H9 (cell line): ENCODE measurements around the gene GTF2E1. TPM values are rescaled to one million over a fixed set of nuclear protein-coding genes. Genes with fewer than 3 reads are reported as not detected.

ENCODE experiments used
- DNase-seq: peaks from one replicate; pipeline ENCODE4 v3.0.0-alpha.2; 2017
- H2AFZ ChIP-seq: one replicate; pipeline ENCODE4 v1.6.1; 2013; ENCODE audit warnings: mild to moderate bottlenecking, low read length, control low read depth, moderate library complexity
- H2AK5ac ChIP-seq: 2 replicates; pipeline ENCODE4 v1.6.1; 2013; ENCODE audit warnings: low read length, control low read depth, mixed read lengths; ENCODE audit not compliant: insufficient read length
- H2BK120ac ChIP-seq: one replicate; pipeline ENCODE4 v1.6.1; 2013; ENCODE audit warnings: low read depth, mild to moderate bottlenecking, low read length, control low read depth, inconsistent platforms; ENCODE audit not compliant: poor library complexity, severe bottlenecking
- H2BK12ac ChIP-seq: 2 replicates; pipeline ENCODE4 v1.6.1; 2013; ENCODE audit warnings: low read length, control low read depth, mixed read lengths, low read depth; ENCODE audit not compliant: insufficient read length
- H2BK15ac ChIP-seq: 2 replicates; pipeline ENCODE4 v1.6.1; 2013; ENCODE audit warnings: low read depth, low read length, control low read depth
- H2BK20ac ChIP-seq: one replicate; pipeline ENCODE4 v1.6.1; 2013; ENCODE audit warnings: low read depth, mild to moderate bottlenecking, low read length, control low read depth, inconsistent platforms; ENCODE audit not compliant: poor library complexity, severe bottlenecking
- H2BK5ac ChIP-seq: 2 replicates; pipeline ENCODE4 v1.6.1; 2013; ENCODE audit warnings: low read length, control low read depth, mixed read lengths; ENCODE audit not compliant: insufficient read length
- H3K14ac ChIP-seq: 2 replicates; pipeline ENCODE4 v1.6.1; 2013; ENCODE audit warnings: low read length, control low read depth; ENCODE audit not compliant: insufficient read depth
- H3K18ac ChIP-seq: 2 replicates; pipeline ENCODE4 v1.6.1; 2013; ENCODE audit warnings: low read depth, mild to moderate bottlenecking, mixed read lengths, low read length, control low read depth; ENCODE audit not compliant: insufficient read length
- H3K23ac ChIP-seq: 2 replicates; pipeline ENCODE4 v1.6.1; 2013; ENCODE audit warnings: low read length, control low read depth, mixed read lengths, low read depth; ENCODE audit not compliant: insufficient read length
- H3K23me2 ChIP-seq: 2 replicates; pipeline ENCODE4 v1.6.1; 2013; ENCODE audit warnings: low read depth, mild to moderate bottlenecking, mixed read lengths, low read length, control low read depth; ENCODE audit not compliant: insufficient read length, poor library complexity, severe bottlenecking
- H3K27ac ChIP-seq: 2 replicates; pipeline ENCODE4 v1.5.1; 2013; ENCODE audit warnings: low read length, control low read depth, mixed read lengths, low read depth; ENCODE audit not compliant: insufficient read length
- H3K27me3 ChIP-seq: 2 replicates; pipeline ENCODE4 v1.6.1; 2013; ENCODE audit warnings: low read length, control low read depth, inconsistent platforms; ENCODE audit not compliant: insufficient read depth
- H3K4ac ChIP-seq: 2 replicates; pipeline ENCODE4 v1.6.1; 2013; ENCODE audit warnings: low read depth, mild to moderate bottlenecking, control low read depth, inconsistent platforms, low read length, moderate library complexity
- H3K4me1 ChIP-seq: 2 replicates; pipeline ENCODE4 v1.6.1; 2013; ENCODE audit warnings: low read length, control low read depth, inconsistent platforms; ENCODE audit not compliant: insufficient read depth
- H3K4me2 ChIP-seq: 2 replicates; pipeline ENCODE4 v1.6.1; 2013; ENCODE audit warnings: low read length, control low read depth, mixed read lengths; ENCODE audit not compliant: insufficient read length, insufficient read depth
- H3K56ac ChIP-seq: 2 replicates; pipeline ENCODE4 v1.6.1; 2013; ENCODE audit warnings: low read depth, mild to moderate bottlenecking, mixed read lengths, low read length, control low read depth; ENCODE audit not compliant: insufficient read length
- H3K79me1 ChIP-seq: 2 replicates; pipeline ENCODE4 v1.6.1; 2013; ENCODE audit warnings: low read depth, mild to moderate bottlenecking, moderate library complexity, low read length, control low read depth, inconsistent platforms; ENCODE audit not compliant: insufficient read depth, poor library complexity, severe bottlenecking
- H3K79me2 ChIP-seq: 2 replicates; pipeline ENCODE4 v1.6.1; 2013; ENCODE audit warnings: low read length, control low read depth, inconsistent platforms; ENCODE audit not compliant: insufficient read depth
- H3K9ac ChIP-seq: 2 replicates; pipeline ENCODE4 v1.6.1; 2013; ENCODE audit warnings: low read length, control low read depth, mixed read lengths; ENCODE audit not compliant: insufficient read length; ENCODE audit errors: extremely low read depth
- H3K9me3 ChIP-seq: one replicate; pipeline ENCODE4 v1.6.1; 2013; ENCODE audit warnings: low read depth, low read length, inconsistent platforms; ENCODE audit not compliant: control insufficient read depth
- H3T11ph ChIP-seq: one replicate; pipeline ENCODE4 v1.6.1; 2013; ENCODE audit warnings: mild to moderate bottlenecking, low read length, control low read depth, inconsistent platforms
- H4K20me1 ChIP-seq: one replicate; pipeline ENCODE4 v1.6.1; 2013; ENCODE audit not compliant: control insufficient read depth, insufficient read length, insufficient read depth
- H4K5ac ChIP-seq: 2 replicates; pipeline ENCODE4 v1.6.1; 2013; ENCODE audit warnings: low read depth, mild to moderate bottlenecking, mixed read lengths, low read length, control low read depth; ENCODE audit not compliant: insufficient read length
- H4K8ac ChIP-seq: replicated peaks from 2 replicates; pipeline ENCODE4 v1.6.1; 2013; ENCODE audit warnings: low read length, control low read depth, mixed read lengths, low read depth; ENCODE audit not compliant: insufficient read length
- H4K91ac ChIP-seq: 2 replicates; pipeline ENCODE4 v1.6.1; 2013; ENCODE audit warnings: low read depth, mild to moderate bottlenecking, moderate library complexity, mixed read lengths, low read length, control low read depth; ENCODE audit not compliant: insufficient read length
- H3K27ac Mint-ChIP-seq, 3 experiments: 2 replicates in 2 of 3; 3 replicates in 1 of 3; pipeline ENCODE4 v1.8.0; 2020 to 2021; ENCODE audit warnings: mixed read lengths in 3 of 3, mild to moderate bottlenecking in 1 of 3, moderate library complexity in 1 of 3
- H3K27me3 Mint-ChIP-seq: 2 replicates; pipeline ENCODE4 v1.8.0; 2021; ENCODE audit warnings: low read depth, mild to moderate bottlenecking, moderate library complexity, mixed read lengths
- H3K36me3 Mint-ChIP-seq, 3 experiments: 2 replicates in 2 of 3; 3 replicates in 1 of 3; pipeline ENCODE4 v1.8.0; 2020 to 2021; ENCODE audit warnings: low read depth in 3 of 3, mixed read lengths in 3 of 3; ENCODE audit not compliant: insufficient read depth in 1 of 3
- H3K4me1 Mint-ChIP-seq, 2 experiments: 2 replicates each; pipeline ENCODE4 v1.8.0; 2020; ENCODE audit warnings: mixed read lengths in 2 of 2
- H3K4me3 Mint-ChIP-seq, 2 experiments: 2 replicates in 1 of 2; 3 replicates in 1 of 2; pipeline ENCODE4 v1.8.0; 2020 to 2021; ENCODE audit warnings: mild to moderate bottlenecking in 2 of 2, mixed read lengths in 2 of 2, moderate library complexity in 1 of 2
- H3K9me3 Mint-ChIP-seq, 2 experiments: 2 replicates in 1 of 2; 3 replicates in 1 of 2; pipeline ENCODE4 v1.8.0; 2020; ENCODE audit warnings: mild to moderate bottlenecking in 2 of 2, mixed read lengths in 2 of 2, moderate library complexity in 1 of 2
- CTCF ChIP-seq: fragments of 200-600 bp; sonication (generic); conservative IDR thresholded peaks from 3 replicates; pipeline ENCODE4 v1.8.0; 2021; ENCODE audit warnings: antibody characterized with exemption, mild to moderate bottlenecking
- WGBS: extraction: QIAGEN DNeasy Blood & Tissue Kit; methylation state at CpG from one replicate; pipeline ENCODE4 v1.1.7; 2013; ENCODE audit warnings: missing lambda C conversion rate, low lambda C conversion rate, mixed read lengths; ENCODE audit not compliant: insufficient read length; ENCODE audit errors: extremely low coverage; 5-methylcytosine and 5-hydroxymethylcytosine counted together
- total RNA-seq: library from RNA; stranded (reverse); gene quantifications from 2 replicates; pipeline ENCODE4 v1.2.1, GENCODE V29; 2021

Gene GTF2E1
- total RNA-seq, 1 experiment from 2014 or later = 88.8 TPM

- no CpG with 5 or more reads among the region's 1 CpG for WGBS
- no peak overlapping the region for H2BK15ac ChIP-seq
- DNase-seq = no peak
- no peak for TF ChIP-seq CTCF
- no peaks in the 10 kb centered on the region for H3K27me3 Mint-ChIP-seq
- no peak overlapping the region for H3T11ph ChIP-seq
- no peak overlapping the region for H2AK5ac ChIP-seq
- H3K56ac ChIP-seq = no peak overlapping the region
- H4K8ac ChIP-seq = no peak overlapping the region
- H2BK12ac ChIP-seq = no peak overlapping the region
- no peak overlapping the region for H3K14ac ChIP-seq
- no peak overlapping the region for H3K23ac ChIP-seq
- H3K23me2 ChIP-seq = no peaks in the 10 kb centered on the region
- no peaks in the 10 kb centered on the region for H3K27me3 ChIP-seq
- no peak overlapping the region for H3K9ac ChIP-seq
- no peak overlapping the region for H3K4me2 ChIP-seq
- H2BK5ac ChIP-seq = no peak overlapping the region
- H4K5ac ChIP-seq = no peak overlapping the region
- H3K4ac ChIP-seq = no peak overlapping the region
- H3K79me1 ChIP-seq = peaks cover 4% of the 10 kb centered on the region
- no peaks in the 10 kb centered on the region for H3K9me3 ChIP-seq
- H3K9me3 Mint-ChIP-seq = peaks cover 5 to 10% of the 10 kb centered on the region in 2 experiments; a peak in 4 of 5 replicates
- peaks cover 14% of the 10 kb centered on the region; the same call in 1 of the 2 replicates for H3K79me2 ChIP-seq
- no peak overlapping the region for H3K27ac ChIP-seq
- no peak overlapping the region for H2BK20ac ChIP-seq
- no peak overlapping the region for H2AFZ ChIP-seq
- no peak overlapping the region for H3K18ac ChIP-seq
- no peak overlapping the region for H4K91ac ChIP-seq
- H3K27ac Mint-ChIP-seq = no peak overlapping the region
- no peak overlapping the region for H3K4me3 Mint-ChIP-seq
- H4K20me1 ChIP-seq = no peaks in the 10 kb centered on the region
- H3K4me1 ChIP-seq = peaks cover 5% of the 10 kb centered on the region
- H2BK120ac ChIP-seq = no peak overlapping the region
- peaks cover 17 to 20% (median 18%) of the 10 kb centered on the region in 3 experiments for H3K36me3 Mint-ChIP-seq
- H3K4me1 Mint-ChIP-seq = peaks cover 41 to 53% of the 10 kb centered on the region in 2 experiments
Observed at GRCh38 chr3:120762615-120763014, 20.1 kb downstream of the GTF2E1 start.
